ENCODE data around the gene RAD51B.

The RAD51B gene

DNA sequence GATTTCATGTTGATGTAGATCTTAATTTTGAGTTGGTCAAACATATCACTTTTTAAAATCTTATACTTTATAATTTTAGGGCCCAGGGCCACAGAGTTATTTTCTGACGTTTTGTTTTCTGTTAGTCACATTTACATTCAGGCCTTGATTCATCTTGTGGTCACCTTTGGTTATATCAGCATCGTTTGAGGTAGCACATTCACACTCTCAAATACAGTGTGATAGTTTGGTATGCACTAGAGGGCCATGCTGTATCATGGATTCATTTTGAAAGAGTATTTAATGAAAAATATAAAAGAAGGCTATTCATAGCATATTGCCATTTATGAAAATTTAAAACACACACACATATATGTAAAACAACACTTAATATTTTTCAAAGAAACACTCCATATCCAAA lies 274.6 kb downstream of the RAD51B start:
- Histone ChIP-seq H3K4me2 (ENCODE audit: low read depth, low read length) (no peak overlapping the region), H3K27me3 (replicated peaks; ENCODE audit: insufficient read depth, low read length) (no peaks in the 10 kb centered on the region), H3K4me1 (ENCODE audit: low read length) (no peaks in the 10 kb centered on the region), H3K9me3 (replicated peaks; ENCODE audit: insufficient read depth, low read length) (no peaks in the 10 kb centered on the region), H3K79me2 (ENCODE audit: low read length) (no peaks in the 10 kb centered on the region), H2AFZ (ENCODE audit: low read length) (no peak overlapping the region), H4K20me1 (ENCODE audit: insufficient read depth, low read length) (no peaks in the 10 kb centered on the region), H3K4me3 (ENCODE audit: low read length) (no peak overlapping the region), H3K27ac (ENCODE audit: low read length) (no peak overlapping the region), H3K36me3 (replicated peaks; ENCODE audit: insufficient read depth, low read length) (no peaks in the 10 kb centered on the region), H3F3A (ENCODE audit: insufficient read depth, low read length) (no peaks in the 10 kb centered on the region), H3K9me2 (replicated peaks; ENCODE audit: insufficient read depth, low read length) (no peaks in the 10 kb centered on the region), H3K9ac (ENCODE audit: low read length) (no peak overlapping the region)
- no peak for DNase-seq
- TF ChIP-seq, protein P1, sequence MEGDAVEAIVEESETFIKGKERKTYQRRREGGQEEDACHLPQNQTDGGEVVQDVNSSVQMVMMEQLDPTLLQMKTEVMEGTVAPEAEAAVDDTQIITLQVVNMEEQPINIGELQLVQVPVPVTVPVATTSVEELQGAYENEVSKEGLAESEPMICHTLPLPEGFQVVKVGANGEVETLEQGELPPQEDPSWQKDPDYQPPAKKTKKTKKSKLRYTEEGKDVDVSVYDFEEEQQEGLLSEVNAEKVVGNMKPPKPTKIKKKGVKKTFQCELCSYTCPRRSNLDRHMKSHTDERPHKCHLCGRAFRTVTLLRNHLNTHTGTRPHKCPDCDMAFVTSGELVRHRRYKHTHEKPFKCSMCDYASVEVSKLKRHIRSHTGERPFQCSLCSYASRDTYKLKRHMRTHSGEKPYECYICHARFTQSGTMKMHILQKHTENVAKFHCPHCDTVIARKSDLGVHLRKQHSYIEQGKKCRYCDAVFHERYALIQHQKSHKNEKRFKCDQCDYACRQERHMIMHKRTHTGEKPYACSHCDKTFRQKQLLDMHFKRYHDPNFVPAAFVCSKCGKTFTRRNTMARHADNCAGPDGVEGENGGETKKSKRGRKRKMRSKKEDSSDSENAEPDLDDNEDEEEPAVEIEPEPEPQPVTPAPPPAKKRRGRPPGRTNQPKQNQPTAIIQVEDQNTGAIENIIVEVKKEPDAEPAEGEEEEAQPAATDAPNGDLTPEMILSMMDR (IDR thresholded peaks at IDR 0.05; ENCODE audit: low read length): no peak

DNA sequence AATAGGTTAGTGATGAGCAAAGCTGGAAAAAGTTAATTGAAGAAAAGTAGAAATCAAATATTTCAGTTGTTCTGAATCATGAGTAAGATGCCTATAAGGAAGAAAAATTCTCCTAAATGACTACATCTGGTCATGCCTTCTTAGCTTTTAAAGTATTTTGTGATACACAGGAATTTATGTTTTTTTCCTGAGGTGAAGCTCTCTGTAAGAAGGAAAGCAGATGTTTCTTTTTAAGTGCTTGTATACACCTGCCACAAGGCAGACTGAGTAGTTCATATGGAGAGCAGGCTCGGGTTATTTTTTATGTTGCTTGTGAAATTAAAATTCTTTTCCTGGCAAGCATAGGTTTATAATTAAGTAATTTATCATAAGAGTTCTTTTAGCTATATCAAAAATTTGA lies 275.2 kb downstream of the RAD51B start:
- DNase-seq: no peak
- Histone ChIP-seq H3K4me2 (ENCODE audit: low read depth, low read length) (no peak overlapping the region), H3K9me3 (replicated peaks; ENCODE audit: insufficient read depth, low read length) (no peaks in the 10 kb centered on the region), H3K9me2 (replicated peaks; ENCODE audit: insufficient read depth, low read length) (no peaks in the 10 kb centered on the region), H3K27me3 (replicated peaks; ENCODE audit: insufficient read depth, low read length) (no peaks in the 10 kb centered on the region), H3F3A (ENCODE audit: insufficient read depth, low read length) (no peaks in the 10 kb centered on the region), H3K4me3 (ENCODE audit: low read length) (no peak overlapping the region), H2AFZ (ENCODE audit: low read length) (no peak overlapping the region), H3K27ac (ENCODE audit: low read length) (no peak overlapping the region), H3K79me2 (ENCODE audit: low read length) (no peaks in the 10 kb centered on the region), H3K9ac (ENCODE audit: low read length) (no peak overlapping the region), H3K36me3 (replicated peaks; ENCODE audit: insufficient read depth, low read length) (no peaks in the 10 kb centered on the region), H3K4me1 (ENCODE audit: low read length) (no peaks in the 10 kb centered on the region), H4K20me1 (ENCODE audit: insufficient read depth, low read length) (no peaks in the 10 kb centered on the region)
- no peak for TF ChIP-seq EZH2phosphoT487 (IDR thresholded peaks at IDR 0.05; ENCODE audit: low read length)
- TF ChIP-seq, protein P1 (IDR thresholded peaks at IDR 0.05; ENCODE audit: low read length): no peak
- TF ChIP-seq EZH2 (optimal IDR thresholded peaks at IDR 0.05; ENCODE audit: low read depth, low read length): no peak

DNA sequence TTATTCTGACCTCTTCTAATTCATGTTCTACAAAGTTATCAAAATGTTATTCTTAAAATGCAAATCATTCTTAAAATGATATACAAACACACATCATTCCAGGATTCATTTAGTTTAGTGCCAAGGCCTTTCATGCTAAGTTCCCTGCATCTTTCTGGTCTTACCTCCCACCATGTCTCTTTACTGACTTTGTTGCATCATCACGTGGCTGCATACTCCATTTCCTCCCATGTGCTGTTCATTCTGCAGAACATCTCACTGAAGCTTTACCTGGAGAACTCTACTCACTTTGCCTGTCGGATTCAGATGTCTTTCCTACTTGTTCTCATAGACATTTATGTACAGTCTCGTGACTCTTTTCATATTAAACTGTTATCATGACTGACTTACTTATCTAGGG lies 278.1 kb downstream of the RAD51B start:
- Histone ChIP-seq H4K20me1 (ENCODE audit: insufficient read depth, low read length) (no peaks in the 10 kb centered on the region), H3K27me3 (replicated peaks; ENCODE audit: insufficient read depth, low read length) (no peaks in the 10 kb centered on the region), H3F3A (ENCODE audit: insufficient read depth, low read length) (no peaks in the 10 kb centered on the region), H3K36me3 (replicated peaks; ENCODE audit: insufficient read depth, low read length) (no peaks in the 10 kb centered on the region), H3K9ac (ENCODE audit: low read length) (no peak overlapping the region), H3K79me2 (ENCODE audit: low read length) (no peaks in the 10 kb centered on the region), H3K9me2 (replicated peaks; ENCODE audit: insufficient read depth, low read length) (no peaks in the 10 kb centered on the region), H3K4me2 (ENCODE audit: low read depth, low read length) (no peak overlapping the region), H3K4me3 (ENCODE audit: low read length) (no peak overlapping the region), H3K9me3 (replicated peaks; ENCODE audit: insufficient read depth, low read length) (no peaks in the 10 kb centered on the region), H2AFZ (ENCODE audit: low read length) (no peak overlapping the region), H3K4me1 (ENCODE audit: low read length) (no peaks in the 10 kb centered on the region), H3K27ac (ENCODE audit: low read length) (no peak overlapping the region)
- TF ChIP-seq EZH2phosphoT487 (IDR thresholded peaks at IDR 0.05; ENCODE audit: low read length) (no peak), EZH2 (optimal IDR thresholded peaks at IDR 0.05; ENCODE audit: low read depth, low read length) (no peak)
- DNase-seq: no peak

DNA sequence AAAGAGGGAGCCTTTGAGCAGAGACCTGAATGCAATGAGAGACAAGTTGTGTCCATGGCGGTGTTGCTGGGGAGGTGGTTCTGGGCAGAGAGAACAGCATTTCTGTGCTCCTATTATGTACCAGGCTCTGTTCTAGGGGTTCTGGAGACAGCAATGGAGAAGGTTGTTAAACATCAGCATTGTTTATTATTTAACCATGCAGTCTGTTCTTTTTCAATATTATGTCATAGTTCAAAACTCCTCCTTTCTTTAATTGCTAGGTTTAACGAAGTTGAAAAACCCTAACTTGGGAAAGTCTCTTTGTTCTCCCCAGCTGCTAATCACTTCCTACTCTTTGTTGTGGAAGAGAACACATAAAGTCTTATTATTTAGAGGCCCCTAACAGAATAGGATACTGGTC lies 279.3 kb downstream of the RAD51B start:
- H3K4me2 ChIP-seq (ENCODE audit: low read depth, low read length): no peak overlapping the region
- no peaks in the 10 kb centered on the region for H3K79me2 ChIP-seq (ENCODE audit: low read length)
- no peaks in the 10 kb centered on the region for H4K20me1 ChIP-seq (ENCODE audit: insufficient read depth, low read length)
- H3K36me3 ChIP-seq (replicated peaks; ENCODE audit: insufficient read depth, low read length): no peaks in the 10 kb centered on the region
- TF ChIP-seq EZH2 (optimal IDR thresholded peaks at IDR 0.05; ENCODE audit: low read depth, low read length) (no peak), EZH2phosphoT487 (IDR thresholded peaks at IDR 0.05; ENCODE audit: low read length) (no peak)
- TF ChIP-seq, protein P1 (IDR thresholded peaks at IDR 0.05; ENCODE audit: low read length): no peak
- no peaks in the 10 kb centered on the region for H3F3A ChIP-seq (ENCODE audit: insufficient read depth, low read length)
- H3K27ac ChIP-seq (ENCODE audit: low read length): no peak overlapping the region
- H3K4me1 ChIP-seq (ENCODE audit: low read length): no peaks in the 10 kb centered on the region
- no peak overlapping the region for H2AFZ ChIP-seq (ENCODE audit: low read length)
- H3K9me2 ChIP-seq (replicated peaks; ENCODE audit: insufficient read depth, low read length): no peaks in the 10 kb centered on the region
- no peak overlapping the region for H3K4me3 ChIP-seq (ENCODE audit: low read length)
- DNase-seq: no peak
- no peaks in the 10 kb centered on the region for H3K9me3 ChIP-seq (replicated peaks; ENCODE audit: insufficient read depth, low read length)
- no peak overlapping the region for H3K9ac ChIP-seq (ENCODE audit: low read length)
- no peaks in the 10 kb centered on the region for H3K27me3 ChIP-seq (replicated peaks; ENCODE audit: insufficient read depth, low read length)
